Neutrophil (primary cell): ENCODE results near the gene UBAC2.

ENCODE experiments used
- H3K27ac ChIP-seq: fragments of 200-600 bp; sonication (generic); 2 replicates; pipeline ENCODE4 v1.5.1; 2016; ENCODE audit warnings: mild to moderate bottlenecking, moderate library complexity
- H3K27me3 ChIP-seq: fragments of 200-600 bp; sonication (generic); 2 replicates; pipeline ENCODE4 v1.6.0; 2016; ENCODE audit warnings: mild to moderate bottlenecking
- H3K36me3 ChIP-seq: fragments of 200-600 bp; sonication (generic); 2 replicates; pipeline ENCODE4 v1.5.1; 2017
- H3K4me1 ChIP-seq, 2 experiments: fragments of 200-600 bp in 1 of 2; sonication (generic) in 1 of 2; 1 replicate in 1 of 2; 2 replicates in 1 of 2; pipeline versions ENCODE4 v1.5.1 to v1.6.1; 2013 to 2016; ENCODE audit warnings: low read depth in 1 of 2, low read length in 1 of 2, mild to moderate bottlenecking in 1 of 2, moderate library complexity in 1 of 2; ENCODE audit not compliant: control insufficient read depth in 1 of 2, insufficient read depth in 1 of 2
- H3K4me3 ChIP-seq, 2 experiments: fragments of 200-600 bp in 1 of 2; sonication (generic) in 1 of 2; 1 replicate in 1 of 2; 2 replicates in 1 of 2; pipeline ENCODE4 v1.5.1; 2013 to 2016; ENCODE audit warnings: low read depth in 1 of 2, low read length in 1 of 2, mild to moderate bottlenecking in 1 of 2, moderate library complexity in 1 of 2
- H3K9me3 ChIP-seq: fragments of 200-600 bp; sonication (generic); 2 replicates; pipeline ENCODE4 v1.5.1; 2016
- TF ChIP-seq, protein P1 (sequence below): fragments of 200-600 bp; sonication (generic); IDR thresholded peaks from 2 replicates; pipeline ENCODE4 v1.5.1; 2016; ENCODE audit warnings: antibody characterized with exemption

The UBAC2 gene

DNA sequence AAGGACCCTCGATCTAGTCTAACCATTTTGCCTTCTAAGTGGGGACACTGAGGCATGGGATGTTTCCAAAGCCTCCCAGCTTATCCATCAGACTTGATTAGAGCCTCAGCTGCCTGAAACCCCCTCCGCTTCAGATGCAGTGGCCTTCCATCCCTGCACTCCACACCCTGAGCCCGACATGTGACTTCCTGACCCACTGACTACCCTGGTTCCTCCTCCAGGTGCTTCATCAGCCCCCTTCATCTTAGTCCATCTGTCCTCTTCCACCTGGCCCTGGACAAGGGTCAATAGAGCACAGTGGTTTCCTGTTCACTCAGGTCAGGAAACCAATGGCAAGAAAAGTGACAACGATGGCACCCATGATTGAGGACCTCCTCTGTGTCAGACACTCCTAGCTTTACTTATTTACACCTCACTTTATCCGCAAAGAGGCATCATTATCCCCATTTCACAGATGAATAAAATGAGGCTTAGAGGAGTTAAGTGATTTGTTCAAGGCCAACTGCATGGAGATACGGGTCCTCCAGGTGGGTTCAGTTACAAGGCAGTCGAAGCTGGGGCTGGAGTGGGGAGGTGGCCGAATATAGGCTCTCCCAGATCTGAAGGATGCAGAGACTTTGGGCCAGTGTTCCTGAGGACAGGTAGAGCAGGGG is 219.1 kb downstream of the UBAC2 start:
- TF ChIP-seq, protein P1, sequence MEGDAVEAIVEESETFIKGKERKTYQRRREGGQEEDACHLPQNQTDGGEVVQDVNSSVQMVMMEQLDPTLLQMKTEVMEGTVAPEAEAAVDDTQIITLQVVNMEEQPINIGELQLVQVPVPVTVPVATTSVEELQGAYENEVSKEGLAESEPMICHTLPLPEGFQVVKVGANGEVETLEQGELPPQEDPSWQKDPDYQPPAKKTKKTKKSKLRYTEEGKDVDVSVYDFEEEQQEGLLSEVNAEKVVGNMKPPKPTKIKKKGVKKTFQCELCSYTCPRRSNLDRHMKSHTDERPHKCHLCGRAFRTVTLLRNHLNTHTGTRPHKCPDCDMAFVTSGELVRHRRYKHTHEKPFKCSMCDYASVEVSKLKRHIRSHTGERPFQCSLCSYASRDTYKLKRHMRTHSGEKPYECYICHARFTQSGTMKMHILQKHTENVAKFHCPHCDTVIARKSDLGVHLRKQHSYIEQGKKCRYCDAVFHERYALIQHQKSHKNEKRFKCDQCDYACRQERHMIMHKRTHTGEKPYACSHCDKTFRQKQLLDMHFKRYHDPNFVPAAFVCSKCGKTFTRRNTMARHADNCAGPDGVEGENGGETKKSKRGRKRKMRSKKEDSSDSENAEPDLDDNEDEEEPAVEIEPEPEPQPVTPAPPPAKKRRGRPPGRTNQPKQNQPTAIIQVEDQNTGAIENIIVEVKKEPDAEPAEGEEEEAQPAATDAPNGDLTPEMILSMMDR, result no peak
- H3K36me3 ChIP-seq, result no peaks in the 10 kb centered on the region
- no peaks in the 10 kb centered on the region for H3K9me3 ChIP-seq
- H3K4me3 ChIP-seq, result no peak overlapping the region
- H3K27ac ChIP-seq, result no peak overlapping the region
- H3K27me3 ChIP-seq, result peaks cover 53% of the 10 kb centered on the region
- peaks cover 0 to 20% of the 10 kb centered on the region in 2 experiments for H3K4me1 ChIP-seq

DNA sequence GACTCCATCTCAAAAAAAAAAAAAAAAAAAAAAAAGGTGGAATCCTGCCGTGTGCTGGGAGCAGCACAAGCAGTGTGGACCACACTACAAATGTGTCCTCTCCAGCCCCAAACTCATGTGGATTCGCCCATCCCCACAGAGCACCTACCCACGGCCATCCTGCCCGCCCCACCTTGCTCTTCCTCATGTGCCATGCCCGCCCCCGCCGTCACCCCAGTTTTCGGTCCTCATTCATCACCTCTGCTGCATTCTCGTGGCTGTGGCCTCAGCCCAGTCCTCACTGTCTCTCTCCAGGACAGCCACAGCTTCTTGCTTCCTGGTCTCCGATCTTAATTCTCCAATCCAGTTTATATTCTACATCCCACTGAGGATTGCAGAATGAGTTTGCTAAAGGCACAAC is 220.6 kb downstream of the UBAC2 start:
- no peak overlapping the region for H3K27ac ChIP-seq
- no peak overlapping the region for H3K4me3 ChIP-seq
- TF ChIP-seq, protein P1, result no peak
- peaks cover 11 to 35% of the 10 kb centered on the region in 2 experiments for H3K4me1 ChIP-seq
- no peaks in the 10 kb centered on the region for H3K36me3 ChIP-seq
- peaks cover 65% of the 10 kb centered on the region for H3K27me3 ChIP-seq
- no peaks in the 10 kb centered on the region for H3K9me3 ChIP-seq

DNA sequence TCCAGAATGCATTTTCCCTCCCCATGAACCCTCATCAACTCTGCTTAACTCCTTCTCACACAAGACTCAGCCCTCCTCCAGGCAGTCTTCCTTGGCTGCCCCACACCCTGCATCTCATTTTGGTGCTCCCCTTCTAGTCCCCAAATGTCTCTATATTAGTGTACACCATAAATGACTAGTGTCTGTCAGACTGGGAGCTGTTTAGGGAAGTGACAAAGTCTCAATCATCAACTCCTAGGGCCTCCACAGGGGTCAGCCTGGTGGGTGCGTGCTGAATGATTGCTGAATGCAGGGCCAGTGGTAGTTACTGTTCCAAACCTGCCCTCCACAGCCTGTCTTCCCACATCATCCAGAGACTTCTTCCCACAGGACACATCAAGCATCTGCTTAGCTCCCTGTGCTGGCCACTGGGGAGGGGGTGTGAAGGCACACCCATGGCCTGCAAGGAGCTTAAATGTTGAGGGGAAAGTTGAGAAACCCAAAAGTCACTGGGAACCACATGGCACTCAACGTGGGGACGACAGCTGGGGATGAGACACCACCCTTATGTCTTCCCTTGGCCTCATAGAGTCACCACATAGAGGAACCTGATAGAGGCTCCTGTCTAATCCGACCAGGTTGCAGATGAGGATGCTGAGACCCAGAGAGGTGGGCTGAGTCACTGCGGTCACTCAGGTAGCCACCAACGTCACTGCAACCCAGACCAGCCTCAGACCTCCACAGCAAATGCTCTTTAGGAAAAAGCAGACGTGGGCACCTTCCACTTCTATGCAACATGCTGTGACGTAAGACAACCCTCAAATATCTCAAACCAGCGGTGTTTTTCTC is 221.3 kb downstream of the UBAC2 start:
- Histone ChIP-seq H3K27me3 (peaks cover 72% of the 10 kb centered on the region), H3K4me3 (no peak overlapping the region), H3K9me3 (no peaks in the 10 kb centered on the region), H3K36me3 (no peaks in the 10 kb centered on the region), H3K4me1 (peaks cover 11 to 36% of the 10 kb centered on the region in 2 experiments), H3K27ac (no peak overlapping the region)
- TF ChIP-seq, protein P1, result no peak

- Histone ChIP-seq H3K27ac (no peak overlapping the region), H3K36me3 (no peaks in the 10 kb centered on the region), H3K27me3 (peaks cover 75% of the 10 kb centered on the region), H3K9me3 (no peaks in the 10 kb centered on the region), H3K4me1 (peaks cover 11 to 36% of the 10 kb centered on the region in 2 experiments), H3K4me3 (no peak overlapping the region)
- TF ChIP-seq, protein P1, result no peak
Measured at GRCh38 chr13:99422586-99423220, 222.0 kb downstream of the UBAC2 start.

- no peaks in the 10 kb centered on the region for H3K36me3 ChIP-seq
- peaks cover 11 to 29% of the 10 kb centered on the region in 2 experiments for H3K4me1 ChIP-seq
- H3K4me3 ChIP-seq, result no peak overlapping the region
- TF ChIP-seq, protein P1, result no peak
- peaks cover 64% of the 10 kb centered on the region for H3K27me3 ChIP-seq
- no peaks in the 10 kb centered on the region for H3K9me3 ChIP-seq
- no peak overlapping the region for H3K27ac ChIP-seq
Measured at GRCh38 chr13:99425485-99426341, 225.1 kb downstream of the UBAC2 start.
